Stimulated activated CD4-positive, alpha-beta T cell treated with anti-CD3 and anti-CD28 coated beads, TNF-alpha, amount 100 ng/mL, for 48 hours (primary cell): ENCODE data around the gene LIPT1.
"Not testable (repeated sequence)": the region's sequence is repeated elsewhere in the genome, so short reads cannot be mapped to it uniquely, and the experiment has no call there.

Experiments used
- DNase-seq, 3 donors: peaks; one replicate each; pipeline ENCODE4 v3.0.0-alpha.2; 2020; ENCODE audit warnings: low read depth in 3 of 3

Gene LIPT1

GRCh38 chr2:99154643-99155536, at the start of gene LIPT1, which contains the start of gene TSGA10:
Gene LIPT1, plus strand, starts transcription at chr2:99154967. Its CDS starts 6,991 bp downstream, at chr2:99161958.
Gene TSGA10, minus strand, starts transcription at chr2:99154942. Its CDS starts 45,503 bp downstream, at chr2:99109439.
- peak; percentile 80 to 89 (median 87) for DNase-seq

GRCh38 chr2:99106913-99107312, 47.9 kb upstream of the LIPT1 start:
- no peak for DNase-seq

- DNase-seq, result no peak
These were observed 43.5 kb upstream of the LIPT1 start for GRCh38 chr2:99111236-99111635.

GRCh38 chr2:99111945-99112344, 42.8 kb upstream of the LIPT1 start:
- DNase-seq, result no peak

- no peak for DNase-seq
These were observed 42.1 kb upstream of the LIPT1 start for GRCh38 chr2:99112617-99113016.

GRCh38 chr2:99127981-99128380, 26.8 kb upstream of the LIPT1 start:
- DNase-seq, result no peak

GRCh38 chr2:99135044-99135556, 19.7 kb upstream of the LIPT1 start:
- not testable (repeated sequence) for DNase-seq

GRCh38 chr2:99139003-99139402, 15.8 kb upstream of the LIPT1 start:
- no peak for DNase-seq

GRCh38 chr2:99140056-99140859, 14.5 kb upstream of the LIPT1 start:
- DNase-seq, result no peak

- DNase-seq, result no peak
These were observed 14.0 kb upstream of the LIPT1 start for GRCh38 chr2:99140860-99141109.

- peak; percentile 93 to 98 (median 95) for DNase-seq
These were observed 13.4 kb upstream of the LIPT1 start, which contains the start of gene C2orf15 for GRCh38 chr2:99141110-99142108. Gene C2orf15, plus strand, starts transcription at chr2:99141707. Its CDS starts 8,852 bp downstream, at chr2:99150559.

GRCh38 chr2:99150706-99151105, 4.1 kb upstream of the LIPT1 start:
- no peak for DNase-seq

GRCh38 chr2:99152199-99152895, 2.4 kb upstream of the LIPT1 start:
- no peak for DNase-seq

- DNase-seq, result no peak
These were observed 704 bp upstream of the LIPT1 start for GRCh38 chr2:99153921-99154604.

GRCh38 chr2:99156891-99157290, 2.1 kb downstream of the LIPT1 start:
- no peak for DNase-seq

GRCh38 chr2:99158599-99158998, 3.8 kb downstream of the LIPT1 start:
- no peak for DNase-seq

- no peak for DNase-seq
These were observed 4.8 kb downstream of the LIPT1 start for GRCh38 chr2:99159594-99159993.

GRCh38 chr2:99166218-99166617, 11.5 kb downstream of the LIPT1 start:
- DNase-seq, result no peak

- DNase-seq, result no peak
These were observed 14.8 kb downstream of the LIPT1 start for GRCh38 chr2:99169534-99169933.
